HEK293T (cell line): Measurements from ENCODE around the gene SPDYE1.
"Not testable (repeated sequence)": the region's sequence is repeated elsewhere in the genome, so short reads cannot be mapped to it uniquely, and the experiment has no call there.

ENCODE experiments used
- BHLHE40 ChIP-seq: fragments of 450-650 bp; IDR thresholded peaks from 2 replicates; pipeline ENCODE4 v1.6.1; 2016; ENCODE audit warnings: mild to moderate bottlenecking, moderate library complexity, borderline replicate concordance
- FOXA1 ChIP-seq: fragments of 450-650 bp; IDR thresholded peaks from 2 replicates; pipeline ENCODE4 v1.6.1; 2016; ENCODE audit warnings: mild to moderate bottlenecking
- FOXM1 ChIP-seq: fragments of 450-650 bp; IDR thresholded peaks from 2 replicates; pipeline ENCODE4 v1.6.1; 2017; ENCODE audit warnings: mild to moderate bottlenecking, borderline replicate concordance
- SP1 ChIP-seq: fragments of 450-650 bp; IDR thresholded peaks from 2 replicates; pipeline ENCODE4 v1.6.1; 2017
- TARDBP ChIP-seq: fragments of 450-650 bp; IDR thresholded peaks from 2 replicates; pipeline ENCODE4 v1.6.1; 2016
- ZNF384 ChIP-seq: fragments of 450-650 bp; IDR thresholded peaks from 2 replicates; pipeline ENCODE4 v1.6.1; 2016

DNA sequence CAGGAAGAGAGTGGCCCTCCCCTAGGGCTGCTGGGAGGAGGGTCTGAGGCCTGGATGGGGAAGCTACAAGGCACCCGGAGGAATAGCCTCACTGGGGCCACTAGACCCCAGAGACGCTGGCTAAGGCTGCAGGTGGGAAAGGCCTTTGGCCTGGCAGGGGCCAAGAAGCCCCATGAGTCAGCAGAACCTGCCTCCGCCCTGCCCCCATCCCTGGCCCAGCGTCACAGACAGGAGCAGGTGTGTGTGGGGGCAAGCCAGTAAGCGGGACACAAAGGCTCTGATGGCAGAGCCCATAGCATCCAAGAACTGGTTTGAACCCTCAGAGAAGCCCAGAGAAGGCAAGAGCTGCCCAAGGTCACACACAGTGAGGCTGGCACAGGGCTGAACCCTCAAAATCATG, 27.0 kb upstream of the SPDYE1 start:
- TF ChIP-seq FOXM1, BHLHE40, FOXA1, ZNF384, TARDBP, SP1: not testable (repeated sequence)
